ENCODE data around the gene PDGFB.

- TF ChIP-seq POLR2AphosphoS5 (IDR thresholded peaks at IDR 0.05; ENCODE audit: low read depth, low read length) (no peak), TAF1 (IDR thresholded peaks at IDR 0.05; ENCODE audit: borderline replicate concordance, insufficient read depth, low read length) (no peak)
These were observed 40.2 kb upstream of the PDGFB start for GRCh38 chr22:39284983-39285382.
